B cell (primary cell): ENCODE data around the gene GATAD2B. TPM values are rescaled to one million over a fixed set of nuclear protein-coding genes. Genes with fewer than 3 reads are reported as not detected.
A peak's percentile ranks its signal among the peaks of the same experiment; 100 is the strongest.

Source experiments
- ATAC-seq: fragments of 200-7000 bp; cut with Tn5 transposase; one replicate; pipeline ENCODE4 v1.10.0; 2021; ENCODE audit warnings: low read depth, mild to moderate bottlenecking, moderate number of reproducible peaks, moderate library complexity
- CTCF ChIA-PET: fragments of 350-600 bp; sonication (Branson Sonifier 250); formaldehyde crosslinking; loops from one replicate; lab custom pipeline; 2021; ENCODE audit warnings: antibody characterized with exemption, inconsistent platforms; lab: Charles Lee
- POLR2A ChIA-PET: fragments of 350-600 bp; sonication (Branson Sonifier 250); formaldehyde crosslinking; loops from one replicate; lab custom pipeline; 2021; ENCODE audit warnings: antibody characterized with exemption; lab: Charles Lee
- DNase-seq: peaks from one replicate; pipeline ENCODE4 v3.0.0; 2013
- H2AFZ ChIP-seq: 2 replicates; pipeline ENCODE4 v1.6.1; 2012; ENCODE audit warnings: mild to moderate bottlenecking, low read depth, low read length; ENCODE audit not compliant: insufficient read depth, poor library complexity, severe bottlenecking
- H3K27ac ChIP-seq, 2 donors: 1 replicate in 1 of 2; 2 replicates in 1 of 2; pipeline ENCODE4 v1.5.1; 2012 to 2013; ENCODE audit warnings: low read length in 2 of 2, mild to moderate bottlenecking in 2 of 2, moderate library complexity in 1 of 2
- H3K27me3 ChIP-seq, 4 experiments: fragments of 200-600 bp in 1 of 4; sonication (generic) in 1 of 4; replicated peaks in 1 of 4; 1 replicate in 2 of 4; 2 replicates in 2 of 4; pipeline versions ENCODE4 v1.6.1 to v1.7.0; 2013 to 2016; ENCODE audit warnings: low read length in 3 of 4, mild to moderate bottlenecking in 2 of 4, mixed read lengths in 1 of 4, moderate library complexity in 1 of 4; ENCODE audit not compliant: insufficient read depth in 4 of 4, control insufficient read depth in 3 of 4; ENCODE audit errors: control extremely low read depth in 1 of 4
- H3K36me3 ChIP-seq, 2 experiments: replicated peaks in 1 of 2; 1 replicate in 1 of 2; 2 replicates in 1 of 2; pipeline versions ENCODE4 v1.6.1 to v1.7.1; 2013; ENCODE audit warnings: low read length in 1 of 2; ENCODE audit not compliant: insufficient read depth in 2 of 2, control insufficient read depth in 1 of 2; ENCODE audit errors: control extremely low read depth in 1 of 2, extremely low read depth in 1 of 2
- H3K4me1 ChIP-seq, 2 donors: fragments of 200-600 bp in 1 of 2; sonication (generic) in 1 of 2; 1 replicate in 1 of 2; 2 replicates in 1 of 2; pipeline versions ENCODE4 v1.5.1 to v1.6.1; 2013 to 2017; ENCODE audit warnings: low read length in 2 of 2; ENCODE audit not compliant: control insufficient read depth in 2 of 2, insufficient read depth in 2 of 2
- H3K4me2 ChIP-seq: replicated peaks from 2 replicates; pipeline ENCODE3; 2012; ENCODE audit warnings: mild to moderate bottlenecking, low read depth, low read length; ENCODE audit not compliant: poor library complexity, severe bottlenecking
- H3K4me3 ChIP-seq, 5 experiments: fragments of 200-600 bp in 1 of 5; sonication (generic) in 1 of 5; 1 replicate in 3 of 5; 2 replicates in 2 of 5; pipeline versions ENCODE4 v1.5.1 to v1.7.0; 2011 to 2016; ENCODE audit warnings: low read length in 4 of 5, mild to moderate bottlenecking in 4 of 5, low read depth in 2 of 5, control low read depth in 1 of 5, moderate library complexity in 1 of 5; ENCODE audit not compliant: insufficient read depth in 1 of 5; ENCODE audit errors: control extremely low read depth in 1 of 5, extremely low read depth in 1 of 5
- H3K79me2 ChIP-seq: fragments of 200-600 bp; sonication (generic); one replicate; pipeline ENCODE4 v1.6.0; 2016; ENCODE audit warnings: low read length; ENCODE audit not compliant: control insufficient read depth, insufficient read depth
- H3K9ac ChIP-seq: fragments of 200-600 bp; sonication (generic); 2 replicates; pipeline ENCODE4 v1.6.1; 2017; ENCODE audit warnings: mild to moderate bottlenecking, low read length, moderate library complexity
- H3K9me3 ChIP-seq, 3 donors: one replicate each; pipeline versions ENCODE4 v1.6.1 to v1.7.1; 2013; ENCODE audit warnings: low read length in 2 of 3; ENCODE audit not compliant: control insufficient read depth in 2 of 3, insufficient read depth in 1 of 3; ENCODE audit errors: control extremely low read depth in 1 of 3
- H4K20me1 ChIP-seq: 2 replicates; pipeline ENCODE4 v1.6.0; 2012; ENCODE audit warnings: mild to moderate bottlenecking, low read length; ENCODE audit not compliant: insufficient read depth, control insufficient read depth, poor library complexity, severe bottlenecking
- H3K27ac Mint-ChIP-seq: one replicate; pipeline ENCODE4 v1.8.0; 2021; ENCODE audit warnings: mixed read lengths
- H3K27me3 Mint-ChIP-seq: one replicate; pipeline ENCODE4 v1.8.0; 2021; ENCODE audit warnings: mixed read lengths
- H3K4me1 Mint-ChIP-seq: one replicate; pipeline ENCODE4 v1.8.0; 2021; ENCODE audit warnings: mixed read lengths
- H3K4me3 Mint-ChIP-seq: one replicate; pipeline ENCODE4 v1.8.0; 2021; ENCODE audit warnings: mixed read lengths
- H3K9me3 Mint-ChIP-seq: one replicate; pipeline ENCODE4 v1.8.0; 2022; ENCODE audit warnings: mixed read lengths; ENCODE audit not compliant: insufficient read depth
- EZH2 ChIP-seq: IDR thresholded peaks from 2 replicates; pipeline ENCODE4 v1.6.1; 2012; ENCODE audit warnings: borderline replicate concordance, low read depth, mild to moderate bottlenecking, moderate library complexity, low read length; ENCODE audit not compliant: insufficient read depth, poor library complexity, severe bottlenecking
- WGBS: methylation state at CpG from one replicate; pipeline ENCODE4 v1.1.5; 2013; ENCODE audit warnings: missing lambda C conversion rate; ENCODE audit not compliant: insufficient coverage; 5-methylcytosine and 5-hydroxymethylcytosine counted together
- intact Hi-C: fragments of 100-400 bp; cut with micrococcal nuclease; formaldehyde crosslinking; loops from one replicate; pipeline ENCODE4 v1.10.0; 2022
- polyA plus RNA-seq: library from polyadenylated mRNA; depleted of rRNA; stranded (reverse); fragments of >200 nt; gene quantifications from 2 replicates; pipeline ENCODE4 v1.2.3, GENCODE V29; 2012
- total RNA-seq, 2 donors: library from RNA; stranded (reverse); fragments of 120-200 nt in 1 of 2; gene quantifications; 1 replicate in 1 of 2; 2 replicates in 1 of 2; pipeline versions ENCODE4 v1.2.3 to v1.2.4, GENCODE V29; 2013 to 2022
- TF ChIP-seq, protein P1 (sequence below): fragments of 200-600 bp; IDR thresholded peaks from one replicate; pipeline ENCODE4 v1.8.0; 2022; ENCODE audit warnings: antibody characterized with exemption, mild to moderate bottlenecking

GATAD2B gene
- total and polyA plus RNA-seq, 2 donors (not counting 1 experiment from before 2014, with no cell fraction given), result 16.7 to 105 TPM

DNA sequence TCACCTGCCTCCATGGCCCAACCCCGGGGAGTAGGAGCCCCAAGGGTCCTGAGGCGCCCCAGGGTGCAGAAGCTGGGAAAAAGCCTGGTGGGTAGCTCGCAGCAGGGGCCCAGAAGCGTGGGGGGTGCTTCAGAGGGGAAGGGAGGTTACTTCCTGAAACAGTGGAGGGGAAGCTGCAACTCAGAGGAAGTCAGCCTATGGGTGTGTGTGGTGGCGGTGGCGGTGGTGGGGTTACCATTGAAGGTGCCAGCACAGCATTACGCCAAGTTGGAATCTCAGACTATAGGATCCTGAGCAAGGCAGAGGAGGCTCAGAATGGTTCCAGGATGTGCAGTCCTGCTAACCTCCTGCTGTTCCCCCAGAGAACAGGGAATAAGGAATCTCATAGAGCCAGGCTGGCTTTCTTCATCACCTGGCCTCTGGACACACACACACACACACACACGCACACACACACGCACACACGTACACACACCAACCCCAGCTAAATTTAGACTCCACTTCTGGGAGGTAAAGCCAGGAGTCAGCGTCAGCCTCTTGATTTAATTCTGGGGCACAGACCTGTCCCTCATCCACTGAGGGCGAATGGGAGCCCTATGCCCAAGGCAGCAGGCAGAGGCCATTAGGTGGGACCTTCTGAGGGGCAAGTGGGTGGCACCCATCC, 22.5 kb upstream of the GATAD2B start:
- Histone ChIP-seq H3K4me3 (peak overlapping the region; percentile 54 to 95 (median 85)), H3K36me3 (peaks cover 13 to 60% of the 10 kb centered on the region in 2 experiments), H3K79me2 (peaks cover 56% of the 10 kb centered on the region), H4K20me1 (peaks cover 56% of the 10 kb centered on the region), H3K4me2 (peak overlapping the region; percentile 89), H3K4me1 (peaks cover 34 to 54% of the 10 kb centered on the region in 2 donors), H3K27me3 (no peaks in the 10 kb centered on the region), H3K9ac (peak overlapping the region; percentile 89), H3K27ac (peak overlapping the region; percentile 91 to 98), H3K9me3 (no peaks in the 10 kb centered on the region), H2AFZ (peak overlapping the region; percentile 53)
- H3K4me3 Mint-ChIP-seq, result peak overlapping the region; percentile 94
- WGBS, result 0% methylated on average over 12 of the region's 12 CpGs
- intact Hi-C loops, result loop anchor here (1.0 to 5.0 kb wide), 3 partner anchors 22 to 218 kb away; partner anchors contain the start of gene INTS3
- peaks cover 54% of the 10 kb centered on the region for H3K4me1 Mint-ChIP-seq
- TF ChIP-seq, protein P1, sequence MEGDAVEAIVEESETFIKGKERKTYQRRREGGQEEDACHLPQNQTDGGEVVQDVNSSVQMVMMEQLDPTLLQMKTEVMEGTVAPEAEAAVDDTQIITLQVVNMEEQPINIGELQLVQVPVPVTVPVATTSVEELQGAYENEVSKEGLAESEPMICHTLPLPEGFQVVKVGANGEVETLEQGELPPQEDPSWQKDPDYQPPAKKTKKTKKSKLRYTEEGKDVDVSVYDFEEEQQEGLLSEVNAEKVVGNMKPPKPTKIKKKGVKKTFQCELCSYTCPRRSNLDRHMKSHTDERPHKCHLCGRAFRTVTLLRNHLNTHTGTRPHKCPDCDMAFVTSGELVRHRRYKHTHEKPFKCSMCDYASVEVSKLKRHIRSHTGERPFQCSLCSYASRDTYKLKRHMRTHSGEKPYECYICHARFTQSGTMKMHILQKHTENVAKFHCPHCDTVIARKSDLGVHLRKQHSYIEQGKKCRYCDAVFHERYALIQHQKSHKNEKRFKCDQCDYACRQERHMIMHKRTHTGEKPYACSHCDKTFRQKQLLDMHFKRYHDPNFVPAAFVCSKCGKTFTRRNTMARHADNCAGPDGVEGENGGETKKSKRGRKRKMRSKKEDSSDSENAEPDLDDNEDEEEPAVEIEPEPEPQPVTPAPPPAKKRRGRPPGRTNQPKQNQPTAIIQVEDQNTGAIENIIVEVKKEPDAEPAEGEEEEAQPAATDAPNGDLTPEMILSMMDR, result no peak
- TF ChIP-seq EZH2, result no peak
- ATAC-seq (peak; percentile 44), DNase-seq (peak; percentile 92)
- H3K27ac Mint-ChIP-seq, result peak overlapping the region; percentile 96
- CTCF ChIA-PET, result interaction anchor here (0.7 to 5.9 kb wide), 19 partner anchors 11 to 163 kb away, joined by 3 to 65 read pairs (median 6); partner anchors contain the start of genes CREB3L4, CRTC2, GATAD2B and JTB
- H3K27me3 Mint-ChIP-seq, result no peaks in the 10 kb centered on the region
- no peaks in the 10 kb centered on the region for H3K9me3 Mint-ChIP-seq
- POLR2A ChIA-PET, result interaction anchor here (0.5 to 4.4 kb wide), 15 partner anchors 15 to 410 kb away, joined by 3 to 124 read pairs (median 8); partner anchors contain the start of genes CHTOP, CREB3L4, CRTC2 and GATAD2B

DNA sequence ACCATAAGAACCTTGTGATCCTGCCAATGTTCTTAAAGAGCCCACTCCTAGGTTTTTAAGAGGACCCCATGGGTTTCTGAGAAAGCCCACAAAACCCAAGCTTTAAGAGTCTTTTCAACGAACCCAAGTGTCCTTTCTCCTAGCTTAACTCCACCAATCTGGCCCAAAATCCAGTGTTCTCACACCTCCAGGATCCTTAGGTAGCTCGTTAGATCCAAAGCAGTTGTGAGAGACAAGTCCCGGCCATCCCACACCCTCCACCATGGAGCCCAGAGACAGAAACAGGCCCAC, 22.0 kb upstream of the GATAD2B start:
- WGBS, result 0% methylated on average over 2 of the region's 3 CpGs
- peaks cover 15 to 60% of the 10 kb centered on the region in 2 experiments for H3K36me3 ChIP-seq
- H3K4me3 ChIP-seq, result peak overlapping the region; percentile 54 to 95 (median 85)
- H3K9ac ChIP-seq, result peak overlapping the region; percentile 89
- DNase-seq (no peak), ATAC-seq (no peak)
- H3K4me2 ChIP-seq, result peak overlapping the region; percentile 89
- H3K4me1 Mint-ChIP-seq, result peaks cover 51% of the 10 kb centered on the region
- TF ChIP-seq, protein P1, result no peak
- TF ChIP-seq EZH2, result no peak
- peak overlapping the region; percentile 53 for H2AFZ ChIP-seq
- H3K27ac Mint-ChIP-seq, result peak overlapping the region; percentile 96
- H3K4me1 ChIP-seq, result peaks cover 29 to 49% of the 10 kb centered on the region in 2 donors
- H3K4me3 Mint-ChIP-seq, result peak overlapping the region; percentile 94
- peaks cover 54% of the 10 kb centered on the region for H4K20me1 ChIP-seq
- peak overlapping the region; percentile 91 to 98 for H3K27ac ChIP-seq
- CTCF ChIA-PET, result interaction anchor here (0.7 to 5.9 kb wide), 10 partner anchors 13 to 123 kb away, joined by 3 to 65 read pairs (median 24); partner anchors contain the start of genes CREB3L4, CRTC2, GATAD2B and JTB
- no peaks in the 10 kb centered on the region for H3K27me3 Mint-ChIP-seq
- peaks cover 57% of the 10 kb centered on the region for H3K79me2 ChIP-seq
- intact Hi-C loops, result loop anchor here (1.0 to 5.0 kb wide), 3 partner anchors 21 to 217 kb away; partner anchors contain the start of gene INTS3
- H3K27me3 ChIP-seq, result no peaks in the 10 kb centered on the region
- POLR2A ChIA-PET, result interaction anchor here (0.5 to 4.4 kb wide), 13 partner anchors 15 to 409 kb away, joined by 3 to 124 read pairs (median 14); partner anchors contain the start of genes CHTOP, CREB3L4, CRTC2 and GATAD2B
- no peaks in the 10 kb centered on the region for H3K9me3 ChIP-seq
- no peaks in the 10 kb centered on the region for H3K9me3 Mint-ChIP-seq
